Measurements from ENCODE around the gene BTLA.

GRCh38 chr3:112445839-112446238, 53.4 kb downstream of the BTLA start:
- TF ChIP-seq POLR2A (IDR thresholded peaks at IDR 0.05): no peak
- TF ChIP-seq, protein P1, sequence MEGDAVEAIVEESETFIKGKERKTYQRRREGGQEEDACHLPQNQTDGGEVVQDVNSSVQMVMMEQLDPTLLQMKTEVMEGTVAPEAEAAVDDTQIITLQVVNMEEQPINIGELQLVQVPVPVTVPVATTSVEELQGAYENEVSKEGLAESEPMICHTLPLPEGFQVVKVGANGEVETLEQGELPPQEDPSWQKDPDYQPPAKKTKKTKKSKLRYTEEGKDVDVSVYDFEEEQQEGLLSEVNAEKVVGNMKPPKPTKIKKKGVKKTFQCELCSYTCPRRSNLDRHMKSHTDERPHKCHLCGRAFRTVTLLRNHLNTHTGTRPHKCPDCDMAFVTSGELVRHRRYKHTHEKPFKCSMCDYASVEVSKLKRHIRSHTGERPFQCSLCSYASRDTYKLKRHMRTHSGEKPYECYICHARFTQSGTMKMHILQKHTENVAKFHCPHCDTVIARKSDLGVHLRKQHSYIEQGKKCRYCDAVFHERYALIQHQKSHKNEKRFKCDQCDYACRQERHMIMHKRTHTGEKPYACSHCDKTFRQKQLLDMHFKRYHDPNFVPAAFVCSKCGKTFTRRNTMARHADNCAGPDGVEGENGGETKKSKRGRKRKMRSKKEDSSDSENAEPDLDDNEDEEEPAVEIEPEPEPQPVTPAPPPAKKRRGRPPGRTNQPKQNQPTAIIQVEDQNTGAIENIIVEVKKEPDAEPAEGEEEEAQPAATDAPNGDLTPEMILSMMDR (IDR thresholded peaks at IDR 0.05): no peak
